Stomach smooth muscle (tissue), 2 donors: ENCODE measurements around the gene FBLN2.

Experiments
- H3K27ac ChIP-seq: one replicate; pipeline ENCODE4 v1.7.0; 2013; ENCODE audit warnings: mild to moderate bottlenecking, low read length, inconsistent platforms
- H3K27me3 ChIP-seq, 2 donors: one replicate each; pipeline ENCODE4 v1.7.0; 2013; ENCODE audit warnings: low read length in 2 of 2; ENCODE audit not compliant: insufficient read depth in 2 of 2, control insufficient read depth in 1 of 2
- H3K36me3 ChIP-seq, 2 donors: one replicate each; pipeline ENCODE4 v1.7.0; 2013; ENCODE audit warnings: low read length in 2 of 2; ENCODE audit not compliant: control insufficient read depth in 2 of 2, insufficient read depth in 2 of 2
- H3K4me1 ChIP-seq: one replicate; pipeline ENCODE4 v1.7.0; 2013; ENCODE audit warnings: low read length; ENCODE audit not compliant: control insufficient read depth, insufficient read depth
- H3K4me3 ChIP-seq, 2 donors: one replicate each; pipeline ENCODE4 v1.7.0; 2013; ENCODE audit warnings: low read length in 2 of 2
- H3K9ac ChIP-seq, 2 donors: one replicate each; pipeline ENCODE4 v1.7.0; 2013; ENCODE audit warnings: low read length in 2 of 2, mild to moderate bottlenecking in 1 of 2
- H3K9me3 ChIP-seq, 2 donors: one replicate each; pipeline ENCODE4 v1.7.0; 2013; ENCODE audit warnings: low read length in 2 of 2; ENCODE audit not compliant: control insufficient read depth in 2 of 2
- donor health status: healthy.
- donor health status: Pancreatic carcinoma.

Gene FBLN2

DNA sequence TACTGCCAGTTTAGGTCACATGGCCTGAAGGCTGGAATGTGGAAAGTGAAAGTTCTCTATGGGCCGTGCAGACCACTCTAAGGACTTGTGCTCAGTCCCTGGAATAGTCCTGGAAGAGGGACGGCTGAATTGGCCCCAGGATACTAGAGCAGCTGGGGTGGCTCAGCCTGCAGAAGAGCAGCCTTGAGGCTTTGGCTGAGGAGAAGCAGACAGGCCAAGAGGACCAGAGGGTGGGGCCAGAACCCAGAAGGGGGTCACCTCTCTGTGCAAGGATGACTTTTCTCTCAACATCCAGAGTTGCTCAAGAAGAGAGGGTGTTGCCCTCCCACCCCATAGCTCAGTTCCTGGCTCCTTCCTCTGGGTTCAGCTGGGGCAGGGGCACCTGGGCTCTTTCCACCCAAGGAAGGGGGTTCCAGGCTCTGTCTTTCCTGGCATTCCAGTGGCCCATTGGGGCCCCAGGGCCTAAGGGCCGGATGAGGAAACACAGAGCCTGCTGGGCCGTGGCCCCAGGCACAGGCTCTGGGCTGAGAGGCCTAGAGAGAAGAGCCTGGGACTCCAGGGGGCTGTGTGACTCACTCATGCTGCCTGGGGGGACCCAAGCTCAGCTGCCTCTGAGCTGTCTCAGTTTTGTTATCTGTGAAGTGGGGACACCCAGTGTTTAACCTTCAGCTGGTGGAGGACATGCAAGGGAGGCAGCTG, 8.5 kb upstream of the FBLN2 start:
- H3K36me3 ChIP-seq, result no peaks in the 10 kb centered on the region
- H3K27ac ChIP-seq, result no peak overlapping the region
- no peak overlapping the region for H3K9ac ChIP-seq
- peaks cover 3 to 6% of the 10 kb centered on the region in 2 donors for H3K27me3 ChIP-seq
- no peak overlapping the region for H3K4me3 ChIP-seq
- peaks cover 0 to 6% of the 10 kb centered on the region in 2 donors for H3K9me3 ChIP-seq
- peaks cover 3% of the 10 kb centered on the region for H3K4me1 ChIP-seq

DNA sequence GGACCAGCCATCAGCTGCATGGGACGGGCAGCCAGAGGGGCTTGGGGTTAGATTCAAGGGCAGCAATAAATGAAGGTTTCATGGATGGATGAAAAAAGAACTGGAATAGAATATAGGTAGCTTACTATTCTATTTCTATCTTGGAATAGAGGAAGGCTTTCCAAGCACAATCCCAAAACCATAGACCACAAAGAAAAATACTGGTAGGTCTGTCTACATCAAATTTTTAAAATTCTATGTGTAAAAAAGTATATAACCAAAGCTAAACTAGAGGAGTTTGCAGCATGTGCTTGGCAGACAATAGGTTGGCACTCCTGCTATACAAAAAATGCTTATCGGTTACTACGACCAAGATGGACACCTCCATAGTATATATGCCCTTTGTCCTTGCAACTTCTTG, 7.2 kb upstream of the FBLN2 start:
- peaks cover 0 to 2% of the 10 kb centered on the region in 2 donors for H3K9me3 ChIP-seq
- no peak overlapping the region for H3K4me3 ChIP-seq
- no peak overlapping the region for H3K27ac ChIP-seq
- H3K4me1 ChIP-seq, result peaks cover 3% of the 10 kb centered on the region
- H3K36me3 ChIP-seq, result no peaks in the 10 kb centered on the region
- H3K27me3 ChIP-seq, result peaks cover 0 to 2% of the 10 kb centered on the region in 2 donors
- no peak overlapping the region for H3K9ac ChIP-seq

DNA sequence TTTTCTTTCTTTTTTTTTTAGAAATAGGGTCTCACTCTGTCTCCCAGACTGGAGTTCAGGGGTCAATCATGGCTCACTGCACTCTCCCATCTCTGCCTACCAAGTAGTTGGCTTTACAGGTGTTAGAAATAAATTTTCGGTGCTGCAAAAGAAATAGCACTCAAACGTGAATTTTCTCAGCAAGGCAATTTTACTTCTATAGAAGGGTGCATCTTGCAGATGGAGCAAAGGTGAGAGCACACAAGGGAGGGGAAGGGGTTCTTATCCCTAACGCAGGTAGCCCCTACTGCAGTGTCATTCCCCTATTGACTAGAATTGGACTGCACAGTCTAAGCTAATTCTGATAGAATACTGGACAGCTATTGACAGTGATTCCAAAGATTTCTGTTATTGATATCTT, 6.8 kb upstream of the FBLN2 start:
- Histone ChIP-seq H3K36me3 (no peaks in the 10 kb centered on the region), H3K4me1 (peaks cover 3% of the 10 kb centered on the region), H3K27ac (no peak overlapping the region), H3K9me3 (peaks cover 0 to 2% of the 10 kb centered on the region in 2 donors), H3K4me3 (no peak overlapping the region), H3K27me3 (no peaks in the 10 kb centered on the region), H3K9ac (no peak overlapping the region)

DNA sequence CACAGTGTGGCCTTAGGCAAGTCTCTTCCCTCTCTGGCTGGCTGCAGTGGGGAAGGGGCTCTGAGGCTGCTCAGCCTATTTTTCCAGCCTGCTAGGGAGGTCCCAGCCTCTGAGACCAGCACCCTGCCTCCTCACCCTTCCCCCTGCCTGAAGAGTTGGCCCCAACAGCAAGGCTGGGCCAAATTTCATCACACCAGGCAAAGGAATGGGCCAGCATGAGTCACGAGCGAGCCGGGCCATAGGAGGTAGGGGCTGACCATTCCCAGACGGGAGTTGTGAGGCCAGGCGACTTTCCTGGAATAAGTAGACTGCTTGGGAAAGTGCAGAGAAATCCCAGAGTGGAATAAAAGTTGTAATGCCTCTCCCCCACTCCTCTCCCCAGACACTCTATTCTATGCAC, 5.7 kb upstream of the FBLN2 start:
- Histone ChIP-seq H3K4me1 (peaks cover 8% of the 10 kb centered on the region), H3K4me3 (no peak overlapping the region), H3K9me3 (peaks cover 0 to 2% of the 10 kb centered on the region in 2 donors), H3K27me3 (peaks cover 4 to 5% of the 10 kb centered on the region in 2 donors), H3K27ac (no peak overlapping the region), H3K9ac (no peak overlapping the region), H3K36me3 (no peaks in the 10 kb centered on the region)

DNA sequence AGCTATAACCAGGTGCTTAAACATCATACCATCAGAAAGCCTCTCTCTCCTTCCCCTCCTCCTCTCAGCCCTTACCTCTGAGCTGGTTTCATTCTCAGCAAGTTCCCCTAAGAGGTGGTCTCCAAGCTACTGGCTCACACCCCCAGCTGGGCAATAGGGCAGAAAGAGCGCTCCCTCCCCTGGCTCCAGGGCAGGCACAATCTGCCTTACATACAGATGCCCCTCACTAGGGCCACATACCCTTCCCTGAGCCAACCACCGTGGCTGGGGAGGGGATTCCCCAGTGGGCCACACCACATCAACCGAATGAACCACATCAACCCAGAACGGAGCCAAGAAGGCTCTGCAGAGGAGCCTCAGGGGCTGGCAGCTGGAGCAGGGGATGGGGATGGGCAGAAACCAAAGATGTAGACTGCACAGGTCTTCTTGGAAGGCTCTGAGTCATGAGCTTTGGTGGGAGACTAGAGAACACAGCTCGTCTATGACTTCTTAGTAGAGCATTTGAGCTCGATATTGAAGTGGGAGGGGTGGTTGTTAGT, 4.6 kb upstream of the FBLN2 start:
- Histone ChIP-seq H3K27ac (no peak overlapping the region), H3K36me3 (no peaks in the 10 kb centered on the region), H3K27me3 (peaks cover 8 to 11% of the 10 kb centered on the region in 2 donors), H3K4me3 (no peak overlapping the region), H3K4me1 (peaks cover 8% of the 10 kb centered on the region), H3K9me3 (peaks cover 0 to 2% of the 10 kb centered on the region in 2 donors), H3K9ac (no peak overlapping the region)

DNA sequence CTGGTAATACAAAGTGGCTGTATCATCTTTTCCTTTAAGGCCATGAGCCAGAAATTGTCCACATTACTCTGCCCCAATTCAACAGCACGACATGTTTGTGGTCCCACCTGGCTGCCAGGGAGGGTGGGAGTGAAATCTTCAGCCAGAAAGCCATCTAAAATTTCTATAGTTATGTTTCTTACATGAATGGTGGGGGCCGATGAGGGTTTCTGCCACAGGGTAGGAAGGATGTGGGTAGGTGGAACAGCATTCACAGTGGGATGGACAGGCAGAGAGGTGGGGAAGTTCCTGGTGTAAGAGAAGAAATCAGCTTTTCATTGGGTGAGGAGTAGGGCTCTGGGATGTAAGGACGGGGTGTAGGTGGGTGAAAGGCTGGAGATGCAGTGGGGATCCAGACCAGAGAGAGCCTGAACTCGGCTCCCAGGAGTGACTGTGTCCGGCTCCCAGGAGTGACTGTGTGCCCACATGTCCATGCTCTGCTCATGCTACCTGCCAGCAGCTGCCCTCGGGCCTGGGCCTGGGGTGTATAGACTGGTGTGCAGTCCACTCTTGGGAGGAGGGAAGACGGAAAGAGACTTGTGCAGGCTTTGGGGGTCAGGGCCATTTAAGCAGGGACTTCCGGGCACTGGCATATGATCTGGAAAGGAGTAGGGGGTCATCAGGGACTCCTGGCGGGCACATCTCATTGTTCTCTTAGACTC, 3.8 kb upstream of the FBLN2 start:
- Histone ChIP-seq H3K36me3 (no peaks in the 10 kb centered on the region), H3K27me3 (peaks cover 13 to 16% of the 10 kb centered on the region in 2 donors), H3K9ac (no peak overlapping the region), H3K27ac (no peak overlapping the region), H3K9me3 (peaks cover 0 to 2% of the 10 kb centered on the region in 2 donors), H3K4me1 (peaks cover 8% of the 10 kb centered on the region), H3K4me3 (no peak overlapping the region)

DNA sequence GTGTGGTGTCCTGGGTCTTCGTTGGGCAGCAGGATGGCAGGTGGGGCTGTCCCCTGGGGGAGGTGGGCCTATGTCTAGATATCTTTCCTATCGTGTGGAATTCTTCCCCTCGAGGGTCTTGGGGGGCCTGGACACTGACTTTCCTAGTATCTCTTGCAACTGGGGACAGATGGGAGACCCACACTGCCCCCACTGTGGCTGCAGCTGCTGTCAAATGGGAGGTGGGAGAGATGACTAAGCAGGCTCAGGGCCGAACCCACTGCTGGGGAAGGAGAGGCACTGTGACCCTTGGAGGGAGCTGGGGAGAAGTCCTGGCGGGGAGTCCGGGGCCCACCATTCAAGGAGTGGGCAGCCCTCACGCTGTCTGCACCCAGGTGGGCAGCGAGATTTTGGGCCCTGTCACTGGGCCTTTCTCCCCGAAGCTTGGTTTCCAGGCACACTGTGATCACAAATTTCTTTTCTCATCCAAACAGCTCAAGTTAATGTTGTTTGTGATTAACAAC, 2.9 kb upstream of the FBLN2 start:
- H3K9ac ChIP-seq, result no peak overlapping the region
- H3K36me3 ChIP-seq, result no peaks in the 10 kb centered on the region
- H3K27ac ChIP-seq, result no peak overlapping the region
- no peak overlapping the region for H3K4me3 ChIP-seq
- peaks cover 15 to 16% of the 10 kb centered on the region in 2 donors for H3K27me3 ChIP-seq
- peaks cover 0 to 2% of the 10 kb centered on the region in 2 donors for H3K9me3 ChIP-seq
- H3K4me1 ChIP-seq, result peaks cover 8% of the 10 kb centered on the region

DNA sequence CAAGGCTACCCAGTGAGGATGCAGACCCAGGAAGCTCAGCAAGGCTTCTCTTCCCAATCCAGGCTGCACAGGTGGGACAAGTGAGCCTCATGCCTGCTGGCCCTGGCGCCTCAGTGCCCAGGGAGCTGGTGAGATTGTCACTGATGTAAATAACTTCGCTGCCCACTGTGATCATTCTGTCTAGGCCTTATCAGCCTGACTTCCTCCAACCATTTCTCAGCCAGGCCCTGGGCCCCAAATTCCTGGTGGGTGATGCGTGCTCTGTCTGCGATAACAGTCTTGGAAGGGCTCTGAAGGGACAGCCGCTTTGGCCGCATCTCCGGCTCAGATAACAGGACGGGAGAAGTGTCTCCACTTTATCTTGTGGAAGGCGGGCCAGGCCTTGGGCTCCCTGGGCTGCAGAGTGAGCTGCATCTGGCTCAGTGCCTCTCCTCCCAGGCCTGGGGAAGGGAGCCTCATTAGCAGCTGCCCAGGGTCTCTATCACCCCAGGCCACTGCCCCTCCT, 2.2 kb upstream of the FBLN2 start:
- peaks cover 0 to 2% of the 10 kb centered on the region in 2 donors for H3K9me3 ChIP-seq
- H3K9ac ChIP-seq, result no peak overlapping the region
- no peak overlapping the region for H3K27ac ChIP-seq
- peaks cover 17 to 19% of the 10 kb centered on the region in 2 donors for H3K27me3 ChIP-seq
- peaks cover 13% of the 10 kb centered on the region for H3K4me1 ChIP-seq
- no peak overlapping the region for H3K4me3 ChIP-seq
- no peaks in the 10 kb centered on the region for H3K36me3 ChIP-seq

DNA sequence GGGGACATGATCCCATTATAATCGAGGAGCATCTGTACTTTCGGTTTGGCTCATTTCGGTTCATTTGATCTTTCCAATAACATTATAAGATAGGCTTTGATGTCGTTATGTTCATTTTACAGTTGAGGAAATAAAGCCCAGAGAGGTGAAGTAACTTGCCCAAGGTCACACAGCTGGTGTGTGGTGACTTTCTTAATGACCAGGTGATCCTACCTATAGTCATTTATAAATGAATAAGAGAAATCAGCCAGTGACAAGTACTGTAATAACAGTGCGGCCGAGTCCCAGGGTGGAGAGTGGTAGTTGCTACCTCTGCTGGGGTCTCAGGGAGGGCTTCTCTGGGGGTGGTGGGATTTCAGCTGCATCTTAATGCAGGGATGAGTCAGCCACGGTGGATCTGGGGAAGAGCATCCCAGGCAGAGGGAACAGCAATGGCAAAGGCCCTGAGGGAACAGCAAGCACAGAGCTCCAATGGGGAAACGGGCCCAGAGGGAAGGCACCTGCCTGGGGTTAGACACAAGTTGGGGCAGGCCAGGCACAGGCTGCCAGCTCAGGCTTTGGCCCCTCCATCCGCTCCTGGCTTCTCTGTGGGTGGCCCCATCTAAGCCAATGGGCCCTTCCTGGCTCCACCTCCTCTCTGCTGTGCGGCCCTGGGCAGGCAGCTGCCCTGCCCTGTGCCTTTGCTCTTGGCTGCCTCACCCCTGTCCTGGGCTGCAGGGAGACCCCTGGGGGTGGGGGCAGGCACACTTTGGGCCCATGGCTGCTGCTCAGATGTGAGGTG, 1.1 kb upstream of the FBLN2 start:
- peaks cover 15% of the 10 kb centered on the region for H3K4me1 ChIP-seq
- no peak overlapping the region for H3K27ac ChIP-seq
- no peak overlapping the region for H3K9ac ChIP-seq
- no peaks in the 10 kb centered on the region for H3K36me3 ChIP-seq
- no peak overlapping the region for H3K4me3 ChIP-seq
- H3K9me3 ChIP-seq, result no peaks in the 10 kb centered on the region
- peaks cover 19 to 25% of the 10 kb centered on the region in 2 donors for H3K27me3 ChIP-seq
